ENCODE results near the gene SURF4. TPM values are rescaled to one million over a fixed set of nuclear protein-coding genes. Genes with fewer than 3 reads are reported as not detected.
A peak's percentile ranks its signal among the peaks of the same experiment; 100 is the strongest.

The SURF4 gene
- total and polyA plus RNA-seq, 2 donors = 52.0 to 87.3 TPM

DNA sequence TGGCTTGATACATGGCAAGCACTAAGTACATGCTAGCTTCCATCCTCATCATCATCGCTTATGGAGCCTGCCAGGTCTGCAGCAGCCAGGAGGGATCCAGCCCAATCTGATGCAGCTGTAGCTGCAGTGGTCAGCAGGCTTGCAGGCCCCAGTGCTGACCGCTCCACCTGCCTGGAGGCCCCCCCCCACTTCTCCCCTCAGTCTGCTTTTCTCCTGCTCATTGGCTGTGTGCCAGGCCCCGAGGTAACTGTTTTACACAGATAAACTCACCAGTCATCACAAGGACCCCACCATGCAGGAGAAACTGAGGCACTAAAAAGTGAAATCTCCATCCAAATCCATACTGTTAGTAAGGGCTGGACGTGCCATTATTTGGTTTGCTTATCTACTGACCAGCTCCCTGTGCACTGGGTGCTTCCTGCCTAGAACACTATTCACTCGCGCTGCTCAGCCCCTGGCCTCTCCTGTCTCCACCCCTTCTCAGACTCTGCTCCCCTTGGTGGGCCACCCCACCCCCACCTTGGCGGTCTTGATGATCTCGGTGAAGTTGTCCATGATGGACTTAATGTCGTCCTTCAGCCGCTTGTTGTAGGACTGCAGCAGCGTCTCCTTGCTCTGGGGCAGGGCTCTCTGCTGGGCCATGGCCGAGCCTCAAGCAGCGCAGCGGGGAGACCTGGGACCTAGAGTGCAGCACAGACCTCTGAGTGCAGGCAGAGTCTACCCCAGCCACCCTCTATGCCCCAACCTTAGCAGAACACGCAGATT, 29.7 kb downstream of the SURF4 start:
- Histone ChIP-seq H3K27ac (ENCODE audit: low read depth in 1 of 2, low read length in 1 of 2) (no peak overlapping the region), H3K27me3 (ENCODE audit: control insufficient read depth in 2 of 2, insufficient read depth in 1 of 2, low read length in 1 of 2) (no peaks in the 10 kb centered on the region), H3K36me3 (ENCODE audit: control insufficient read depth in 2 of 2, insufficient read depth in 2 of 2, low read length in 1 of 2) (peaks cover 66 to 70% of the 10 kb centered on the region in 2 donors), H3K4me1 (ENCODE audit: control insufficient read depth in 2 of 2, insufficient read depth in 2 of 2, low read length in 2 of 2) (peaks cover 14 to 24% of the 10 kb centered on the region in 2 donors), H3K9me3 (ENCODE audit: control insufficient read depth in 2 of 2, insufficient read depth in 1 of 2, low read length in 1 of 2) (no peaks in the 10 kb centered on the region), H3K4me3 (ENCODE audit: low read length in 2 of 2) (peak overlapping the region in 1 of 2 donors; percentile 69)
- DNase-seq (ENCODE audit: low read depth in 6 of 9, low spot score in 9 of 9) = no peak
- 91% methylated on average over 15 of the region's 15 CpGs for WGBS

DNA sequence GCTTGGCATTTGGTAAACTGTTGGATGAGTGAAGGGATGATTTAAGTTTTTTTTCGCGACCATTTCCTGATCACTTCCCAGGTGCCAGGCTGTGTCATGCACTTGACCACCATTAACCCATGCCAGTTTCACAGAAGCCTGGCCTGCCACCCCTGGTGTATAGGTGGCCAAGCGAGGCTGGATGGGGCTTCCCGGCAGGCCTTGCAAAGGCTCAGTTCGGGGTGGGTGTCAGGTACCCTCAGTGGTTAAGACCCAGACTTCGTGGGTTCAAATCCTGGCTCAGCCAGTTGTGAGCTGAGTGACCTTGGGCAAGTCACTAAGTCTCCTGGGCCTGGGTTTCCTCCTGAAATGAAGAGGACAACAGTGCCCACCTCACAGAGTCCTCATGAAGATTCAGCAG, 30.3 kb downstream of the SURF4 start:
- H3K4me1 ChIP-seq (ENCODE audit: control insufficient read depth in 2 of 2, insufficient read depth in 2 of 2, low read length in 2 of 2) = peaks cover 14 to 27% of the 10 kb centered on the region in 2 donors
- H3K27ac ChIP-seq (ENCODE audit: low read depth in 1 of 2, low read length in 1 of 2) = no peak overlapping the region
- no peaks in the 10 kb centered on the region for H3K9me3 ChIP-seq (ENCODE audit: control insufficient read depth in 2 of 2, insufficient read depth in 1 of 2, low read length in 1 of 2)
- peaks cover 66 to 70% of the 10 kb centered on the region in 2 donors for H3K36me3 ChIP-seq (ENCODE audit: control insufficient read depth in 2 of 2, insufficient read depth in 2 of 2, low read length in 1 of 2)
- DNase-seq (ENCODE audit: low read depth in 6 of 9, low spot score in 9 of 9) = no peak
- no peak overlapping the region for H3K4me3 ChIP-seq (ENCODE audit: low read length in 2 of 2)
- 99% methylated on average over 6 of the region's 6 CpGs for WGBS
- H3K27me3 ChIP-seq (ENCODE audit: control insufficient read depth in 2 of 2, insufficient read depth in 1 of 2, low read length in 1 of 2) = no peaks in the 10 kb centered on the region

GRCh38 chr9:133344979-133345378, 30.9 kb downstream of the SURF4 start:
- no peaks in the 10 kb centered on the region for H3K9me3 ChIP-seq (ENCODE audit: control insufficient read depth in 2 of 2, insufficient read depth in 1 of 2, low read length in 1 of 2)
- 98% methylated on average over 12 of the region's 12 CpGs for WGBS
- no peak overlapping the region for H3K4me3 ChIP-seq (ENCODE audit: low read length in 2 of 2)
- DNase-seq (ENCODE audit: low read depth in 6 of 9, low spot score in 9 of 9) = no peak
- peaks cover 16 to 31% of the 10 kb centered on the region in 2 donors for H3K4me1 ChIP-seq (ENCODE audit: control insufficient read depth in 2 of 2, insufficient read depth in 2 of 2, low read length in 2 of 2)
- peaks cover 66 to 70% of the 10 kb centered on the region in 2 donors for H3K36me3 ChIP-seq (ENCODE audit: control insufficient read depth in 2 of 2, insufficient read depth in 2 of 2, low read length in 1 of 2)
- H3K27me3 ChIP-seq (ENCODE audit: control insufficient read depth in 2 of 2, insufficient read depth in 1 of 2, low read length in 1 of 2) = no peaks in the 10 kb centered on the region
- H3K27ac ChIP-seq (ENCODE audit: low read depth in 1 of 2, low read length in 1 of 2) = no peak overlapping the region

GRCh38 chr9:133344071-133344470, 31.8 kb downstream of the SURF4 start:
- Histone ChIP-seq H3K36me3 (ENCODE audit: control insufficient read depth in 2 of 2, insufficient read depth in 2 of 2, low read length in 1 of 2) (peaks cover 62 to 63% of the 10 kb centered on the region in 2 donors), H3K4me3 (ENCODE audit: low read length in 2 of 2) (no peak overlapping the region), H3K4me1 (ENCODE audit: control insufficient read depth in 2 of 2, insufficient read depth in 2 of 2, low read length in 2 of 2) (peaks cover 14 to 21% of the 10 kb centered on the region in 2 donors), H3K27me3 (ENCODE audit: control insufficient read depth in 2 of 2, insufficient read depth in 1 of 2, low read length in 1 of 2) (no peaks in the 10 kb centered on the region), H3K9me3 (ENCODE audit: control insufficient read depth in 2 of 2, insufficient read depth in 1 of 2, low read length in 1 of 2) (no peaks in the 10 kb centered on the region), H3K27ac (ENCODE audit: low read depth in 1 of 2, low read length in 1 of 2) (no peak overlapping the region)
- DNase-seq (ENCODE audit: low read depth in 6 of 9, low spot score in 9 of 9) = no peak
- 98% methylated on average over 19 of the region's 19 CpGs for WGBS

GRCh38 chr9:133342570-133342969, 33.3 kb downstream of the SURF4 start:
- Histone ChIP-seq H3K4me1 (ENCODE audit: control insufficient read depth in 2 of 2, insufficient read depth in 2 of 2, low read length in 2 of 2) (peaks cover 12 to 17% of the 10 kb centered on the region in 2 donors), H3K27me3 (ENCODE audit: control insufficient read depth in 2 of 2, insufficient read depth in 1 of 2, low read length in 1 of 2) (no peaks in the 10 kb centered on the region), H3K27ac (ENCODE audit: low read depth in 1 of 2, low read length in 1 of 2) (no peak overlapping the region), H3K4me3 (ENCODE audit: low read length in 2 of 2) (no peak overlapping the region), H3K9me3 (ENCODE audit: control insufficient read depth in 2 of 2, insufficient read depth in 1 of 2, low read length in 1 of 2) (no peaks in the 10 kb centered on the region), H3K36me3 (ENCODE audit: control insufficient read depth in 2 of 2, insufficient read depth in 2 of 2, low read length in 1 of 2) (peaks cover 60 to 63% of the 10 kb centered on the region in 2 donors)
- DNase-seq (ENCODE audit: low read depth in 6 of 9, low spot score in 9 of 9) = no peak
- 91% methylated on average over 11 of the region's 11 CpGs for WGBS

- WGBS = 96% methylated on average over 12 of the region's 12 CpGs
These were observed 33.8 kb downstream of the SURF4 start for GRCh38 chr9:133342069-133342406.

GRCh38 chr9:133341369-133342068, 34.3 kb downstream of the SURF4 start:
- H3K27me3 ChIP-seq (ENCODE audit: control insufficient read depth in 2 of 2, insufficient read depth in 1 of 2, low read length in 1 of 2) = no peaks in the 10 kb centered on the region
- H3K9me3 ChIP-seq (ENCODE audit: control insufficient read depth in 2 of 2, insufficient read depth in 1 of 2, low read length in 1 of 2) = peaks cover 0 to under 1% of the 10 kb centered on the region in 2 donors
- WGBS = 91% methylated on average over 15 of the region's 15 CpGs
- no peak overlapping the region for H3K27ac ChIP-seq (ENCODE audit: low read depth in 1 of 2, low read length in 1 of 2)
- no peak overlapping the region for H3K4me3 ChIP-seq (ENCODE audit: low read length in 2 of 2)
- H3K4me1 ChIP-seq (ENCODE audit: control insufficient read depth in 2 of 2, insufficient read depth in 2 of 2, low read length in 2 of 2) = peaks cover 4 to 12% of the 10 kb centered on the region in 2 donors
- DNase-seq (ENCODE audit: low read depth in 6 of 9, low spot score in 9 of 9) = no peak
- peaks cover 60 to 63% of the 10 kb centered on the region in 2 donors for H3K36me3 ChIP-seq (ENCODE audit: control insufficient read depth in 2 of 2, insufficient read depth in 2 of 2, low read length in 1 of 2)

More at GRCh38 chr9:133342069-133342406, 33.8 kb downstream of the SURF4 start:
- H3K27me3 ChIP-seq (ENCODE audit: control insufficient read depth in 2 of 2, insufficient read depth in 1 of 2, low read length in 1 of 2) = no peaks in the 10 kb centered on the region
- peaks cover 60 to 63% of the 10 kb centered on the region in 2 donors for H3K36me3 ChIP-seq (ENCODE audit: control insufficient read depth in 2 of 2, insufficient read depth in 2 of 2, low read length in 1 of 2)
- no peaks in the 10 kb centered on the region for H3K9me3 ChIP-seq (ENCODE audit: control insufficient read depth in 2 of 2, insufficient read depth in 1 of 2, low read length in 1 of 2)
- H3K4me1 ChIP-seq (ENCODE audit: control insufficient read depth in 2 of 2, insufficient read depth in 2 of 2, low read length in 2 of 2) = peaks cover 7 to 16% of the 10 kb centered on the region in 2 donors
- DNase-seq (ENCODE audit: low read depth in 6 of 9, low spot score in 9 of 9) = no peak
- no peak overlapping the region for H3K4me3 ChIP-seq (ENCODE audit: low read length in 2 of 2)
- no peak overlapping the region for H3K27ac ChIP-seq (ENCODE audit: low read depth in 1 of 2, low read length in 1 of 2)

DNA sequence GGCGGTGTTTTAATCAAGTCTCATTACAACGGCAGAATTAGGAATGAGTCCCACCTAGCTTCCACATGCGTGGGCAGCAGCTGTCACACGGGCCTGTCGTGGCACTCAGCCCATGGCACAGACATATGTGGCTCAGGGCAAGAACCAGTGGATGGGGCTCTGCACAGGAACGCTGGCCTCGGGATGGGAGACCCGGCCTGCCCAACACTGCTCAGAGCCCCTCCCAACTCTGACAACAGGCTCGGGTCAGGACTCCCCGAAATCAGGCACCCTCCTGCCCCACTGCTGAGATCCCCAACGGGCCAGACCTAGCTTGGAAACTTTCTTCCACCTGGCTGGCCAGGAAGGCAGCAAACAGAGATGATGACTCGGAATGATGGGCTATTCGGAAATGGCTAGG, 34.9 kb downstream of the SURF4 start:
- Histone ChIP-seq H3K36me3 (ENCODE audit: control insufficient read depth in 2 of 2, insufficient read depth in 2 of 2, low read length in 1 of 2) (peaks cover 58 to 62% of the 10 kb centered on the region in 2 donors), H3K4me1 (ENCODE audit: control insufficient read depth in 2 of 2, insufficient read depth in 2 of 2, low read length in 2 of 2) (peaks cover 7 to 12% of the 10 kb centered on the region in 2 donors), H3K9me3 (ENCODE audit: control insufficient read depth in 2 of 2, insufficient read depth in 1 of 2, low read length in 1 of 2) (peaks cover 0 to 3% of the 10 kb centered on the region in 2 donors), H3K27ac (ENCODE audit: low read depth in 1 of 2, low read length in 1 of 2) (no peak overlapping the region), H3K27me3 (ENCODE audit: control insufficient read depth in 2 of 2, insufficient read depth in 1 of 2, low read length in 1 of 2) (no peaks in the 10 kb centered on the region), H3K4me3 (ENCODE audit: low read length in 2 of 2) (no peak overlapping the region)
- 93% methylated on average over 13 of the region's 13 CpGs for WGBS
- DNase-seq (ENCODE audit: low read depth in 6 of 9, low spot score in 9 of 9) = no peak

DNA sequence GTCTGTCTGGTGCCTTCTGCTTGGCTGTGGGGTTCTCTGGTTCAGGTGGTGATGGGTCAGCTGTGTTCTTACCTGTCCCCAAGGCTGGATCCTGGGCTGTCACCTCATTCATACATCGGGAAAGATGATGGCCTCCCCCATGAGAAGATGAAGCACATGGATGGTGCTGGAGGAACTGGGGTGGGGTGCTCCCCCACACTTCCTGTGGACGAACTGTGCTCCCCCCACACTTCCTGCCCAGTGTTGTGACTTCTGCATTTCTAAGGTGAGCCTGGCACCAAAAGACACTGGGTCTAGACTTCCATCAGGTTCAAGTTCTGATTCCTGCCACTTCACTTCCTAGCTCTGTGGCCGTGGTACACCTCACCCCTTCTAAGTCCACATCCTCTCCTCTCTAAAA, 35.6 kb downstream of the SURF4 start:
- Histone ChIP-seq H3K27ac (ENCODE audit: low read depth in 1 of 2, low read length in 1 of 2) (no peak overlapping the region), H3K4me3 (ENCODE audit: low read length in 2 of 2) (no peak overlapping the region), H3K9me3 (ENCODE audit: control insufficient read depth in 2 of 2, insufficient read depth in 1 of 2, low read length in 1 of 2) (peaks cover 0 to 3% of the 10 kb centered on the region in 2 donors), H3K4me1 (ENCODE audit: control insufficient read depth in 2 of 2, insufficient read depth in 2 of 2, low read length in 2 of 2) (peaks cover 9 to 15% of the 10 kb centered on the region in 2 donors), H3K36me3 (ENCODE audit: control insufficient read depth in 2 of 2, insufficient read depth in 2 of 2, low read length in 1 of 2) (peaks cover 52 to 55% of the 10 kb centered on the region in 2 donors), H3K27me3 (ENCODE audit: control insufficient read depth in 2 of 2, insufficient read depth in 1 of 2, low read length in 1 of 2) (no peaks in the 10 kb centered on the region)
- WGBS = 38% methylated on average over 3 of the region's 3 CpGs
- DNase-seq (ENCODE audit: low read depth in 6 of 9, low spot score in 9 of 9) = no peak

Data from thymus (tissue), 11 donors.